ENCODE data around the gene SLIT3.

The SLIT3 gene

GRCh38 chr5:169260896-169261569 lies 39.9 kb downstream of the SLIT3 start:
- no peak for DNase-seq

GRCh38 chr5:169258372-169259000 lies 42.5 kb downstream of the SLIT3 start:
- DNase-seq = no peak

GRCh38 chr5:169256191-169256590 lies 44.7 kb downstream of the SLIT3 start:
- no peak for DNase-seq

- DNase-seq = no peak
Measured at GRCh38 chr5:169253071-169253470, 47.9 kb downstream of the SLIT3 start.

- no peak for DNase-seq
Measured at GRCh38 chr5:169251333-169252084, 49.4 kb downstream of the SLIT3 start.

- DNase-seq = no peak
Measured at GRCh38 chr5:169250887-169251286, 50.1 kb downstream of the SLIT3 start.

DNA sequence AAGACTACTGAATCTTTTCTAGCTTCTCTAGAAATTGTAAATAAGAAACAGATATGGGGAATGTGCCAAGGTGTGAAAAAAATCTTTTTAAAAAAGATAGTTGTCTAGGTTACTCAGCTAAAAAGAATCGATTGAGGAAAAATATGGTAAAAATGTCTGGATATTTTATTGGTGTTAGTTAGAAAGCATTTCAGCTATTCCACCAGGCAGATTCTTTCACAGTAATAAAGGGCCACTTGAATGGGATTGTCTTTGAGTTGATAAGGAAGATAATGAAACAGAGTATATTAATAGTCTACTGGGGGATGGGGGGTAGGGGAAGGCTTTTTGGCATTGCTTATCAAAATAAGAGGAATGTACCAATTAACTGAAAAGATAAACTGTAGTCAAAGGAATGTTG lies 51.9 kb downstream of the SLIT3 start:
- no peak for DNase-seq

DNA sequence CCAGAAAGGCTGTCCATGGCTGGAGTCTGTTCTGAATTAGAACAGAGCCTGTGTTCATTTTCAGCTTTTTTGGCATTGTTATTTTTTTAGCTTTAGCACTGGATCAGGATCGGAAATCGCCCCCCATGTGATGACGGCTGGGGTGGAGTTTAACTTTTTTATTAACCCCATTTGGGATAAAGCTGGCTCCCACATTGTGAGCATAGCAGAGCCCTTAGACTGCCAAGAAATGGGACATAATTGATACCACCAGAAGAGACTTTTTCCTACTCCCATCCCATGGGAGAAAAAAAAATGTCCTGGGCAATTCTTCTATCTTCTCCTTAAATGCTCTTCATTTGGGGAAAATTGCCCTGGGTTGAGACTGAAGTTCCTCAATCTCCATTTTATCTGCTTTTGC lies 52.4 kb downstream of the SLIT3 start:
- DNase-seq = no peak

- no peak for DNase-seq
Measured at GRCh38 chr5:169244812-169245211, 56.1 kb downstream of the SLIT3 start.

GRCh38 chr5:169243651-169244422 lies 57.1 kb downstream of the SLIT3 start:
- no peak for DNase-seq

DNA sequence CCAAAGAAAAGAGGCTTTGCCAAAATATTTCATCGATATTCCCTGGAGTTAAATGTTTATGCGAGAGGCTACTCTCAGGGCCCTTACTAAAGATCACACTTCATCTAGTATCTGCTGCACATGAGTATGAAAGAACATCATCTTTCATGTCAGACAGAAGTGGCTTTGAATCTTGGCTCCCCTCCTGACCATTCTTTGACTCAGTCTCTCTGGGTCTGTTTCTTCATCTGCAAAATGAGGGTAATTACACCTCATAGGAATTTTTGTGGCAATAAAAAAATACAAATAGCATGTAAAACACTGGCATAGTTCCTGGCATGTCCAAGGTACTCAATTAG lies 58.1 kb downstream of the SLIT3 start:
- DNase-seq = no peak

DNA sequence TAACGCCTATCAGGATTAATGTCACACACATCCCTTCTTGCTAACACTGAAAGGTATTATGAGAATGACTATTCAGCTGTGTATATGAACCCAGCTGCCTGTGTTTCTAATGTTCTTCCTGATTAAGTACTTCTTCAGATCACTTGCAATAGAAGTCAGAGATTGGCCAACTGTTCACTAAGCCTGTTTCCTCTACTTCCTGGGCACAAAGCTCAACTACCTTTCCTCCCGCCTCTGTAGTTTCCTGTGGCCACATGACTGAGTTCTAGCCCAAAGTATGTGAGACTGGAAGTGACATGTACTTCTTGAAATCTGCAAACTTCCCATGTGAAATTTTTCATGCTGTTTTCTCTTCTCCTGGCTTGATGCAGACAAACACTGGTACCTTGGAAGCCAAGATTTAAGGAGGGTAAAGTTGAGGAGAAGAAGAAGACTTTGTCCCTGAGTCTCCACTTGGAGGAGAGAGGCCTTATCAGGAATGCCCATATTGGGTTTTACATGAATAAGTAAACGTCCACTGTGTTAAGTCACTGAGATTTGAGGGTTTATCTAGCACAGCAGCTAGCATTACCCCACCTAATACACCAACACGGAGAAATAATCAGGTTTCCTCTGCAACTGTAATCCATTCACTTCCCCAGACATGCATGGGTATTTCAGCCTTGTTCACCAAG lies 58.6 kb downstream of the SLIT3 start:
- DNase-seq = no peak

DNA sequence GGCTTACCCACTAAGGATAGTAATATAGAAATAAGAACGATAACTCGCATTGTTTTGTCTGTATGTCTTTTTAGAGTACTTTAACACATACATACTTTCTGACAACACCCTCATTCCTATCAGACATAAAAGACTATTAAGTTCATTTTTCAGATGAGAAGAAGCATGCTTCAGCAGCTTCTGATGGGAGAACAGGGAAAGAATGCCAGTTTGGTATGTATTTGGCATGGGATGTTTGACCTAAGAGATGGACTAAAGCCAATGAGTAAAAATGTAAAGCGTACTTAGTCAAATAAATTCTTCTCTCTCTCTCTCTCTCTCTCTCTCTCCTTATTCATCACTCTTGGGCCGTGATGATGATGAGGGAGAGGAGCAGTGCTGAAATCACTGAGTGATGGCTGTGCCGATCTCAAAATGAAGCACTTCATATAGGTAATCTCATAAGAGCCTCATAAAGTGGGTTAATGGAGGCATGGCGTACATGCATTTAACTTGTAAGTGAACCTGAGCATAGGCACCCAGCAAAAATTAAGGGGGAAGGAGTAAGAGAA lies 71.5 kb downstream of the SLIT3 start:
- no peak for DNase-seq

DNA sequence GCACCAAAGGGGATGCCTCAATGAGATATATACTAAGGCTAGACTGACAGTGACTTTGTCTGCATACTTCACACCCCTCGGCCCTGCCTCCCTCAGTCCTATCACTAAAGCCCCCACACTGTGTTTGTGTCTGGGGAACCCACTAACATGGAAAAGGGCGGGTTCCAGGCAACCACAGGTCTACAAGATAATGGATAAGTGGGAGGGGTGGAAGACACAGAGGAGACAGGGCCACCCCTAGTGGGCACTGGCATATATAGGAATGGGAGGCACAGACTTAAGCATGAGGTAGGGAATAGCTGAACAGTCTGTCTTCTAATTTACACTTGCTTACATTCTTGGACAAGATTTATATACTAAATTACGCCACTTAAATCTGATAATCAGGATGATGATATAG lies 74.0 kb downstream of the SLIT3 start:
- DNase-seq = no peak

DNA sequence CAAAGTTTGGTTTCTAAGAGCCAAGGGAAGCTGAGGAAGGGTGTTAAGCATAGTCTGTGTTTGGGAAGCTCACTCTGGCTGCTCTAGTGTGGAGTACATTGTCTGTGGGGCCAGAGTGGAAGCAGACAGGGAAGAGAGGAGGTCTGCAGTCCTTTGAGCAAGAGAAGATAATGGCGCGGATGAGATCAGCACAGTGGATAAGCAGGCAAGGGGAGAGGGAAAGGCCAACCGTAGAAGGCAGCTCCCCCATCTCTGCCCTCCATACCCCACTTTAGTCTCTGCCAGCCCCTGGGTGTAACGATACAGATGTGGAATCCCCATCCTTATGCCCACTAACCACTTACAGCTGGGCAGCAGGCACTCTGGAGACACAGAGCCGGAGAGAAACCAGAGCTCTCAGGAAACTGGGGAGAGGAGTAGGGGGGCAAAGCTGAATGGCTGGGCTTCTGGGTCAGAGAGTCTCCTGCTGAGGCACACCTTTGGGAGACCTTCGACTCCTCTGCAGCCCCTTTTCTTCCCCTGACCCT lies 75.0 kb downstream of the SLIT3 start:
- DNase-seq = no peak

DNA sequence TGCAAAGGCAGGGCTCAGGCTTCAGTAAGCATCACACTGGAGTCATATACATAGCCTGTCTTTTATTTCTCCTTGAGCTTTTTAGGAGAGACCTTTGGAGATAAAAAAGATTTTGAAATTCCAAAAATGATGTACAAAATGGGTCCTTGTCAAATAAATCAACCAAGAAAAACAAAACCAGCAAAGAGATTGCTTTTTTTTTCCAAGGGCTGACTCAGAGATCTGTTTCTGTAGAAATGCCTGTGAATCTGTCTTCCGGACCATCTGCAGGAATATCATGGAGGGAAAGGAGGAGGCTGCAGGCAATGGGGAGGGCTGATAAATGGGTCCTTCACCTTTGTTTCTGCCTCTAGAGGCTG lies 77.4 kb downstream of the SLIT3 start:
- no peak for DNase-seq

- DNase-seq = no peak
Measured at GRCh38 chr5:169222934-169223594, 77.9 kb downstream of the SLIT3 start.

GRCh38 chr5:169221519-169221918 lies 79.4 kb downstream of the SLIT3 start:
- DNase-seq = no peak

- DNase-seq = no peak
Measured at GRCh38 chr5:169219961-169220360, 81.0 kb downstream of the SLIT3 start.

GRCh38 chr5:169219351-169219750 lies 81.6 kb downstream of the SLIT3 start:
- no peak for DNase-seq

GRCh38 chr5:169218861-169219260 lies 82.1 kb downstream of the SLIT3 start:
- no peak for DNase-seq

DNA sequence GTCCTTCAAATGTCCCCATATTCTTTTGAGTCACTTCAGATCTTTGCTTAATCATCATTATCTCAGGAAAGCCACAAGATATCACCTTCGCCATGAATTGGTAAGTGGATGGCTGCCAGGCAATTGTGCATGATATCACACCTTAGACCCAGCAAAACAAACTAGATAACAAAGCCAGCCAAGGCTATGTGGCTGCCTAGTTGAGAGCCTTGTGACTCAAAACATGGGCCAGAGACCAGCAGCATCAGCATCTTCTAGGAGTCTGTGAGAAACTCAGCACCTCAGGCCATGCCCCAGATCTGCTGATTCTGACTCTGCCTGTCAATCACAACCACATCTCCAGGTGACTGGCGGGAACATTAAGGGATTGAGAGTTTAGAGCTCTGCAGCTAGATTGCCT lies 82.8 kb downstream of the SLIT3 start:
- DNase-seq = no peak

Measured in GDM1 (cell line).